ENCODE results near the gene OCLN.
"Not testable (repeated sequence)": the region's sequence is repeated elsewhere in the genome, so short reads cannot be mapped to it uniquely, and the experiment has no call there.

Gene OCLN

DNA sequence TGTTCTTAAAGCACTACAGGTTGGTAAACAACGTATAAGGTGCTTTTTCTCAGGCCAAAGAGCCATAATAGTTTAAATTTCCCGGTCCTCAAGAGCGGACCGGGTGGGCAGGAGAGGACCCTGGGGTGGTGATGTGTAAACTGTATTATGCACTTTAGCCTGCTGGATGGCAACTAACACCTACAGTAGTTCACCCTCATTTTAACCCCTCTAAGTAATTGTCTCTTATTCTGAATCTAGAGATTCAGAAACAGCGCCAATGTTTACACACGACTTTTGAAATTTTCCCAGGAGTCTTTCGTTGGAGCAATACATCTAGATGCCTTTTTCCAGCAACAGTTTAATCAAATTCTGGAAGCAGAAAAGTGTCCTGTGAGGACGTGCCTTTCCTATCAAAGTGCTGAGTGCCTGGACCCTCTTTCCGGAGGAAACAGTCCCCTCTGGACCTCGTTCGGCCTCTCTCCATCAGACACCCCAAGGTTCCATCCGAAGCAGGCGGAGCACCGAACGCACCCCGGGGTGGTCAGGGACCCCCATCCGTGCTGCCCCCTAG lies 676 bp upstream of the OCLN start:
- DNase-seq = no peak

GRCh38 chr5:69492923-69493395 lies 369 bp downstream of the OCLN start:
- DNase-seq = peak in 1 of 14 donors; percentile 46

DNA sequence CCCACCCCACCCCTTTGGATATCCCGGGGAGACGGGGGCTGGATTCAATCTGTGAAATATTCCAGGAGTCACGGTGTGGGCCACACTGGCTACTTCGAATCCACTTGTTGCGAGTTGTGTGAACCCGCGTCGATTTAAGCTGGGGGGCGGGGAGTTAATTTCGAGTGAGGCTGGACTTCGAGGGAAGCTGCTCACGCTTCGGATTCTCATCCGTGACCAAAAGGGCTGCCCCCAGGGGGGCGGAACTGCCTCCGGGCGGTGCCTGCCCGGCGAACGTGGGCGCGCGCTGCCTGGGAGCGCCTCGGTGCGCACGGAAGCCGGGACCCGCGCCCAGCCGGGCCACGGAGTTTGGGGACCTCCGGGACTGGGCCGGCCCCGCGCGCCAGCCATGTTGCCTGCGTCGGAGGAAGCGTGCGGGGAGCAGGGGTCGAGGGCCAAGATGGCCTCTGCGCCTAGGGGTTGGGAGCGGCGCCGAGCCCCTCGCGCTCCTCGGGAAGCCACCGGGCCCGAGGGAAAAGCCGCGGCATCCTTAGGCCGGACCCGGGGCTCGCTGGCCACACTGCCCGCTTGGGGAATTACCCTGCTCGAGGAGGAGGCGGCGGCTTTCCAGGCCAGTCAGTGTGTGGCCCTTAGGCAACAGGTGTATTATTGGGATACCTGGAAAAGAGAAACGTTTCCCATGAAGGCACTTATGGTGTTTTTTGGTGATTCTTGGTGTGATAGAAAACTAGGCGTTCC lies 975 bp downstream of the OCLN start:
- DNase-seq = peak in 1 of 14 donors; percentile 0

DNA sequence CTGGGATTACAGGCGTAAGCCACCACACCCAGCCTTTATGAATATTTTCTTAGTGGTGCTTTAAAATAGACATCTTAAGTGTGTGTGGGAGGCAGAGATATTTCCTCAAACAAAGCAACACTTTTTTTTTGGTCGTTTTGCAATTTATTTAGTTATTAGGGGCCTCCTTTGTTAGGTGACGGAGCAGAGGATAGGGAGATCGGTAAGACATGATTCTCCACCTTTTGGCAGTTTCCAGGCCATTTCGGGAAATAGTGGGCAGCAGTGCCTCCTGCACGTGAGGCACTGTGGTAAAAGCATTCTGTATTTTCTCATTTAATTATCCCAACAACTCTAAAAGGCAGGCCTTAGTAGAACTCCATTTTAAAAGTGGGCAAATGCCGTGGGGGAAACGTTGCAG lies 1.9 kb downstream of the OCLN start:
- DNase-seq = no peak

DNA sequence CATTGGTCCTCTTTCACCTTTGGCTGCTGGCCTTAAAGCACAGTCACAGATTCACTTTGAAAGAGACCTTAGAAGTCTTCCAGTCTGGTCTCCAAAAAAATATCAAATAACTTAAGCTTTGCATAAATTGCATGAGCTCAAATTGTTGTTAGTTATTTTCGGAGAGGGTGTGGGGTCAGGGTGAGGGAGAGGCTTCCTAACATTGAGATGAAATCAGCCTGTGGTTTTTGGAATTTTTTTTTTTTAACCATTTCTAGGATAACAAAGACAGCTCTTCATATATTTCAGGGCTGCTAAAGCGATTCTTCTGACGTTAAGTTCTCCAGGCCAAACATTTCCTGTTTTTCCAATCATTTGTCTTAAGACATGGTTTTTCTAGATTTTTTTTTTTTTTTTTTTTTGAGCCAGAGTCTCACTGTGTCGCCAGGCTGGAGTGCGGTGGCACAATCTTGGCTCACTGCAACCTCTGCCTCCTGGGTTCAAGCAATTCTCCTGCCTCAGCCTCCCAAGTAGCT lies 4.5 kb downstream of the OCLN start:
- DNase-seq = no peak

DNA sequence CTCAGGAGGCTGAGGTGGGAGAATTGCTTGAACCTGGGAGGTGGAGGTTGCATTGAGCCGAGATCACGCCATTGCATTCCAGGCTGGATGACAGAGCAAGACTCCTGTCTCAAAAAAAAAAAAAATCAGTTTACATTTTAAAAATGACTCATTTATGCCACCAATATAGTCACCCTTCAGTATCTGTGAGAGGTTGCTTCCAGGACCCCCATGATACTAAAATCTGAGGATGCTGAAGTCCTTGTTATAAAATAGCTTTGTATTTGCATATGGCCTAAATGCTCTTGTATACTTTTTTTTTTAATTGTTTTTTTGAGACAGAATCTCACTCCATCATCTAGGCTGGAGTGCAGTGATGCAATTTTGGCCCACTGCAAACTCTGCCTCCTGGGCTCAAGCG lies 5.8 kb downstream of the OCLN start:
- no peak for DNase-seq

DNA sequence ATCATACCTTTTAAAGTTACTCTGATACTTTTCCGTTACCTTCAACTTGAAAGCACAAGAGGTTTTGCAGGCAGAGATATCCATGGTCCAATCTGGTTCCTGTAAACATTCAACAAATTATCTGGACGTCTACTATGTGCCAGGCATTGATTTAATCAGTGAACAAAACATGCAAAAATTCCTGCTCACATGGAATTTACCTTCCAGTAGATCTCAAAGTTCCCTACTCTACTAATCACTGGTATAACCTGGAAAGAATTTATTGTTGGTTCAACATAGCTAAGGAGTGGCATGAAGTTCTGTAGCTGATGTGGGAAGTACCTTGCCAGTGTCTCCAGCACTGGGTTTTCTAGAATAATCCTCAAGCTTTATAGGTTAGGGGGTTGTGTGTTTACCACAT lies 9.8 kb downstream of the OCLN start:
- no peak for DNase-seq

DNA sequence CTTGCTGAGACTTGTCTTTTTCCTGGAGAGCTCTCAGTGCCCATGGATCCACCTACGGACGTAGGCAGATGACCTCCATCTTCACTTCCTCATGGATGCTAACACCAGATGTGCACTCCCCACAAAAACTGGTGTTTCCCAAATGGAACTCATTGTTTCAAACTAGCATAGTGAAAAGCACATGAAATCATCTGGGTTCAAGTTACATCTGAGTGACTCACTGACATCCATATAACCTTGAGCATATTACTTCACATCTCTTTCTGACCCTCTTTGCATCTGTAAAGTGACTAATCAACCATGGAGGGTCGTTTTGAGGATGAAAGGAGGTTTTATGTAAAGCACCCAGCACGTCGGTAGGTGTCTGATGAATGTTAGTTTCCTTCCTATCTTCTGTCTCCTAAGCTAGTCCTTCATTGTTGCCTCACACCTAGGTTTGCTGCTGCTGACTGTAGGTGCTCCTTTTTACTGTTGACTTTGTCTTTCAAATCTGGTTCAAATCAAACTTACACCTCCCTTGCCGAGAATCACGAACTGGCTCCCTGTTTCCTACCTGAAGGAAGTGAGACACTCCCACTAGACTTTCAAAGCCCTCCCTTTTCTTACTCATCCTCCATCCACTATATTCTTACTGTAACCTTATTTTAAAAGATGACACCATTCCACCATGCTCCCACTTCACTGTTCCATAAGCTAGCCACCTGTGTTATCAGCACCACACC lies 10.3 kb downstream of the OCLN start:
- DNase-seq = no peak

- no peak for DNase-seq
These were observed 11.4 kb downstream of the OCLN start for GRCh38 chr5:69504036-69504435.

- DNase-seq = no peak
These were observed 12.7 kb downstream of the OCLN start for GRCh38 chr5:69505306-69505705.

GRCh38 chr5:69509212-69509611 lies 16.6 kb downstream of the OCLN start:
- DNase-seq = no peak

GRCh38 chr5:69510694-69511093 lies 18.1 kb downstream of the OCLN start:
- no peak for DNase-seq

GRCh38 chr5:69512740-69513260 lies 20.2 kb downstream of the OCLN start:
- no peak for DNase-seq

DNA sequence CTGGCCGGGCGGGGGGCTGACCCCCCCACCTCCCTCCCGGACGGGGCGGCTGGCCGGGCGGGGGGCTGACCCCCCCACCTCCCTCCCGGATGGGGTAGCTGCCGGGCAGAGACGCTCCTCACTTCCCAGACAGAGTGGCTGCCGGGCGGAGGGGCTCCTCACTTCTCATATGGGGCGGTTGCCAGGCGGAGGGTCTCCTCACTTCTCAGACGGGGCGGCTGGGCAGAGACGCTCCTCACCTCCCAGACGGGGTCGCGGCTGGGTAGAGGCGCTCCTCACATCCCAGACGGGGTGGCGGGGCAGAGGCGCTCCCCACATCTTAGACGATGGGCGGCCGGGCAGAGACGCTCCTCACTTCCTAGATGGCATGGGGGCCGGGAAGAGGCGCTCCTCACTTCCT lies 23.0 kb downstream of the OCLN start:
- not testable (repeated sequence) for DNase-seq

- DNase-seq = no peak
These were observed 24.2 kb downstream of the OCLN start for GRCh38 chr5:69516769-69517168.

DNA sequence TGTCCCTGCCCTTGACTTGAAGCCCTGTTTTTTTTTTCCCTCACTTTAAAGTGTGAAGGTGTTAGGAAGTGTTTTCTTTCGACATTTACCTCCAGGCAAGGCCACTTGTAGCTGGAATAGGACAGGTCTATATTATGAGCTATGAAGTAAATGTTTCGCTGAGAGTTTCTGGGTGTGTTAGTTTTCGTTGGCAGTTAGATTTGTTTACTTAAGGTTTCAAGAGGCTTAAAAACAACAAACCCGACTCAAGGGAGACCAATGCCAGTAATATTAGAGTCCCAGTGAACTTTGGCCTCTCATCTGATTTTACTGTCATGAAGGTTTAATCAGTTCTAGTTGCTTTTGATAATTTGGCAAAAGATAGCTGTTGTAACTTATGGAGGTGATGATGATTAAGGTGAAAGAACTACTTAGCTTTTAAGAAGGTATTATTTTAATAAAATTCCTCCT lies 25.2 kb downstream of the OCLN start:
- DNase-seq = no peak

DNA sequence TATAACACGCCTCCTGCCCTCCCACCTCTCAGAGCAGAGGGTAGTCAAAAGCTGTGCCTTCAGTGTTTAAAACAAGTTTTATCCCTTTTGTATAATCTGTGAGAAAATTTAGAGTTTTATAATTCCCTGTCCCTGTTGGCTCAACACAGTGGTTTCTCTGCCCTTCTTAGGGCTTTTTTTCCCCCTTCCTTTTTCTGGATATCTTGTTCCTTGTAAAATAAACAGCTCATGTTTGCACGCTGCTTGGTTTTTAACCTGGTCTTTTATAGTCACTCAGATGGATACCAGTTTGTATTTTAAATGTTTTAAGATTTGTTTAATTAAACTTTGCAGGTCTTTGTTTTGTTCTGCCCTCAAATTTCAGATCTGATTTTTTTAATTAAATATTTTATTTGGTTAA lies 26.7 kb downstream of the OCLN start:
- no peak for DNase-seq

GRCh38 chr5:69522035-69522434 lies 29.4 kb downstream of the OCLN start:
- no peak for DNase-seq

GRCh38 chr5:69525490-69525889 lies 32.9 kb downstream of the OCLN start:
- DNase-seq = no peak

- no peak for DNase-seq
These were observed 34.1 kb downstream of the OCLN start for GRCh38 chr5:69526660-69527059.

DNA sequence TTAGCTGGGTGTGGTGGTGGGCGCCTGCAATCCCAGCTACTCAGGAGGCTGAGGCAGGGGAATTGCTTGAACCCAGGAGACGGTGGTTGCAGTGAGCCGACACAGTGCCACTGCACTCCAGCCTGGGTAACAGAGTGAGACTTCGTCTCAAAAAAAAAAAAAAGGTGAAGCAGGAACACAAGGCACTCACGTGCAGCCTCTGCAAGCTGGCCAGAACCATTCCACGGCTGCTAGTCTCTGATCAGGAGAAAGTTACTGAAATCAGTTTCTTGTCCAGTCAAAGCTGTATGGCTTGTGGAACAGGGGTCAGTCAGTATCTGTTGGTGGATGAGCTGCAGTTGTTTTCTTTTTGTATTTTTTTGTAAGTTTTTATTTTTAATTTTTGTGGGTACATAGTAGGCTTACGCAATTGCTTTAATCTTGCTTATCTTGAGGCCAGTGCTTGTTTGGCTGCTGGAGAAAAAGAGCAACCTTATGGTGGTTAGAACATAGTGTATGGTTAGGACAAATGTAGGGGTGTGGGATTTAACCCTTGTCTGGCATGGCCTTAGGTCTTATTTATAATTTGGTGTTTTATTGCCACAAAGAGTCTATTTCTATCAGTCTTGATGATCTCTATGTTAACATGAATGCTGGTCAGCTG lies 34.7 kb downstream of the OCLN start:
- DNase-seq = no peak

DNA sequence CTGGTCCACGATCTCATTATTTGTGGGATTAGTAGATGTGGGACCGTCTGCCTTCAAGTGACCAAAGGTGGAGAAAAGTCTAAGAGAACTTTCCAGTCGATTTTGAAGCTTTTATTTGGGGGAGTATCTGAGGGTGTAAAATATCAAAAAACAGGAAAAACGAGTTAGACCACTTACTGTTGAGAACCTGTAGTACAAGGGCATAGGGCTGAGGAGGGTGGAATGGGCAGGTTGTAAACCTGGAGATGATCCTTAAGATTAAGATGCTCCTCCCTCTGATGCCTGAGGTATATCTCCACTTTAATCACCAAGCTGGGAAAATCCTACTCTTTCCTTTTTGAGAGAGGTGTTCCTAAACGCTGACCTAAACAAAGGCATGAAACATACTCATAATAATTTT lies 35.4 kb downstream of the OCLN start:
- no peak for DNase-seq

DNA sequence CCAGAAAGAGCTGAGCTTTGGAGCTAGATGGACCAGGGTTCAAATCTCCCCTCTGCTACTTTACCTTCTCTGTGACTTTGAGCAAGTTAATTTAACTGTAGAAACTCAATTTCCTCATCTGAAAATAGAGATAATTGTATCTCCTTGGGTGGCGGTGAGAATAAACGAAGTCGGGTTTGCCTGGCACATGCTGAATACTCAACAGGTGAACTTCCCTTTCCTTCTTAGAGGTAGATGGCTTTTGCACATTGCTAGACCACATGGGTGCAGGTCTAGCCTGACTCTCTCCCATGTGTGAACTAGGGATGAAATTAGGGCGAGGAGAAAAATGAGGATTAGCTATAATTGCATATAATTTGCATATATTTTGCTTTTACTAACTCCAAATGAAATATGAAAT lies 36.0 kb downstream of the OCLN start:
- no peak for DNase-seq

Data from C1 segment of cervical spinal cord (tissue), 14 donors.